ENCODE measurements around the gene SMIM43. TPM values are rescaled to one million over a fixed set of nuclear protein-coding genes. Genes with fewer than 3 reads are reported as not detected.

SMIM43 gene
- polyA plus RNA-seq, 1 experiment, result 7.4 TPM

- ChIA-PET CTCF (no interaction called here), POLR2A (no interaction called here)
- no peak for TF ChIP-seq CTCF (IDR thresholded peaks at IDR 0.05; ENCODE audit: low read depth, low read length)
- Histone ChIP-seq H3K4me3 (ENCODE audit: low read depth, low read length) (no peak overlapping the region), H3K9me3 (ENCODE audit: control insufficient read depth, insufficient read depth, low read length) (no peaks in the 10 kb centered on the region), H3K27me3 (ENCODE audit: control insufficient read depth, insufficient read depth, low read length) (no peaks in the 10 kb centered on the region), H3K27ac (ENCODE audit: low read depth, low read length) (peak overlapping the region; percentile 12)
- no peak for DNase-seq (ENCODE audit: low read depth, low spot score)
Measured at GRCh38 chr4:121796283-121796682, 31.3 kb upstream of the SMIM43 start.

- no peak for DNase-seq (ENCODE audit: low read depth, low spot score)
- Histone ChIP-seq H3K27ac (ENCODE audit: low read depth, low read length) (no peak overlapping the region), H3K9me3 (ENCODE audit: control insufficient read depth, insufficient read depth, low read length) (no peaks in the 10 kb centered on the region), H3K4me3 (ENCODE audit: low read depth, low read length) (no peak overlapping the region), H3K27me3 (ENCODE audit: control insufficient read depth, insufficient read depth, low read length) (no peaks in the 10 kb centered on the region)
- ChIA-PET CTCF (no interaction called here), POLR2A (no interaction called here)
- no peak for TF ChIP-seq CTCF (IDR thresholded peaks at IDR 0.05; ENCODE audit: low read depth, low read length)
Measured at GRCh38 chr4:121794505-121795188, 29.7 kb upstream of the SMIM43 start.

GRCh38 chr4:121792966-121793365, 28.0 kb upstream of the SMIM43 start:
- Histone ChIP-seq H3K27me3 (ENCODE audit: control insufficient read depth, insufficient read depth, low read length) (no peaks in the 10 kb centered on the region), H3K27ac (ENCODE audit: low read depth, low read length) (no peak overlapping the region), H3K9me3 (ENCODE audit: control insufficient read depth, insufficient read depth, low read length) (no peaks in the 10 kb centered on the region), H3K4me3 (ENCODE audit: low read depth, low read length) (no peak overlapping the region)
- DNase-seq (ENCODE audit: low read depth, low spot score), result no peak
- ChIA-PET POLR2A (interaction anchor here (0.6 kb wide), 1 partner anchor 30 kb away, joined by 3 read pairs; no protein-coding TSS in a partner anchor), CTCF (interaction anchor here (0.7 kb wide), 1 partner anchor 133 kb away, joined by 6 read pairs; no protein-coding TSS in a partner anchor)
- TF ChIP-seq CTCF (IDR thresholded peaks at IDR 0.05; ENCODE audit: low read depth, low read length), result no peak

- no peak for TF ChIP-seq CTCF (IDR thresholded peaks at IDR 0.05; ENCODE audit: low read depth, low read length)
- POLR2A ChIA-PET, result interaction anchor here (0.7 to 3.0 kb wide), 2 partner anchors 10 to 13 kb away, joined by 3 to 18 read pairs; partner anchors contain the start of gene EXOSC9
- Histone ChIP-seq H3K9me3 (ENCODE audit: control insufficient read depth, insufficient read depth, low read length) (no peaks in the 10 kb centered on the region), H3K27me3 (ENCODE audit: control insufficient read depth, insufficient read depth, low read length) (no peaks in the 10 kb centered on the region), H3K4me3 (ENCODE audit: low read depth, low read length) (no peak overlapping the region), H3K27ac (ENCODE audit: low read depth, low read length) (no peak overlapping the region)
- peak; percentile 53 for DNase-seq (ENCODE audit: low read depth, low spot score)
- CTCF ChIA-PET, result no interaction called here
Measured at GRCh38 chr4:121791481-121791880, 26.5 kb upstream of the SMIM43 start.

- DNase-seq (ENCODE audit: low read depth, low spot score), result no peak
- Histone ChIP-seq H3K4me3 (ENCODE audit: low read depth, low read length) (no peak overlapping the region), H3K9me3 (ENCODE audit: control insufficient read depth, insufficient read depth, low read length) (no peaks in the 10 kb centered on the region), H3K27me3 (ENCODE audit: control insufficient read depth, insufficient read depth, low read length) (no peaks in the 10 kb centered on the region), H3K27ac (ENCODE audit: low read depth, low read length) (no peak overlapping the region)
- no peak for TF ChIP-seq CTCF (IDR thresholded peaks at IDR 0.05; ENCODE audit: low read depth, low read length)
- ChIA-PET POLR2A (interaction anchor here (1.6 to 3.0 kb wide), 2 partner anchors 12 to 52 kb away, joined by 4 to 18 read pairs; no protein-coding TSS in a partner anchor), CTCF (interaction anchor here (0.8 to 2.1 kb wide), 2 partner anchors 55 to 59 kb away, joined by 3 to 6 read pairs; no protein-coding TSS in a partner anchor)
Measured at GRCh38 chr4:121790976-121791375, 26.0 kb upstream of the SMIM43 start.
